Urinary bladder (tissue), 4 donors: ENCODE results near the gene KRT6A. TPM values are rescaled to one million over a fixed set of nuclear protein-coding genes. Genes with fewer than 3 reads are reported as not detected.

Experiments
- DNase-seq: peaks from one replicate; pipeline ENCODE4 v3.0.0-alpha.2; 2015; ENCODE audit errors: extremely low spot score
- H3K27ac ChIP-seq: one replicate; pipeline ENCODE4 v1.5.1; 2013; ENCODE audit warnings: low read depth, mild to moderate bottlenecking, moderate library complexity
- H3K36me3 ChIP-seq: one replicate; pipeline ENCODE4 v1.6.1; 2013; ENCODE audit warnings: mild to moderate bottlenecking, moderate library complexity; ENCODE audit not compliant: insufficient read depth
- H3K4me1 ChIP-seq: one replicate; pipeline ENCODE4 v1.6.1; 2013; ENCODE audit warnings: mild to moderate bottlenecking, moderate library complexity; ENCODE audit not compliant: insufficient read depth
- H3K4me3 ChIP-seq: one replicate; pipeline ENCODE4 v1.5.1; 2013; ENCODE audit warnings: low read depth, low read length
- WGBS: extraction: QIAGEN DNeasy Blood & Tissue Kit; methylation state at CpG from one replicate; pipeline ENCODE4 v1.1.7; 2013; 5-methylcytosine and 5-hydroxymethylcytosine counted together
- polyA plus RNA-seq: library from polyadenylated mRNA; stranded (reverse); fragments of 200-250 nt; gene quantifications from one replicate; pipeline ENCODE4 v1.2.3, GENCODE V29; 2013
- total RNA-seq: library from RNA; depleted of rRNA; stranded (reverse); fragments of >200 nt; gene quantifications from one replicate; pipeline ENCODE4 v1.2.3, GENCODE V29; 2014
- donor health status: healthy with polysubstance abuse.
- donor health status: healthy.

Gene KRT6A
- total and polyA plus RNA-seq, 2 donors = 0.11 TPM; not detected in 1

DNA sequence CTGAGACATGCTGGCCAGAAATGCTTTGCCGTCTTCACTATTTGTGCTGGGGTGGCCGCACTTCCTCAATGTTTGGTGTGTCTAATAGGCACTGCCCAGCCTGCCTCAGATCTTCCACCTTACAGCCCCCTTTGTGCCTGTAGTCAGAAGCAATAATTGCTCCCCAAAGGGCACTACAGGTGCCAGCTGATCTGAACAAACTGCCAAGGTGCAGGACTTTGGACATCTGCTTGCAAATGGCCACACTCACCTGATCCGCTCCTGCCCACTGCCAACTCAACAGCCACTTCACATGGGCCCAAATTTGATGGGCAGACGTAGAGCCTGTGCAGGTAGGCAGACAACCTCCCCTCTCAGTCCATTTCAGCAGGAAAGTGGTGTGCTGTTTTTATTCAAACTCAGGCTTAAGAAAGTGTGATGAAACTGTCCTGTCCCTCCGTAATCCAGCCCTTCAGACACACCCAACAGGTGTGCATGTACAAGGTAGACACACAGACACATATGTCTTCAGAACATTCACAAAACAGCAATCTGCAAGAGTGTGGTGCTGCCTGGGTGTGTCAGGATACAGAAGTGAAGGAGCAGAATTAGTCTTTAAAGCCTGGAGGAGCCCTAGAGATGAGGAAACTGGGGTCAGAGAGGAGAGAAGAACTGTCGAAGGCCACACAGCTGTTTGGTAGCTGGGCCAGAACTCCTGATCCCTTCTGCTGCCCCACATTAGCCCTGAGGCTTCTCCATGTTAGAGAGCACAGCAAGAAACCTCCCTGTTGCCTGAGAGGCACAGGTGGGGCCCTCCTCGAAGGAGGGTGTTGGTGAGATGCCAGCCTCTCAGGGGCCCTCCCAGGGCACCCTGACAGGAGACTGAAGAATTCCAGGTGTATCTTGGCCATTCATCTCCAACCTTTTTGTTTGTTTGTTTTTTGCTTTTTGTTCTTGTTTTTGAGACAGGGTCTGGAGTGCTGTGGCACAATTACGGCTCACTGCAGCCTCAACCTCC lies 54.5 kb downstream of the KRT6A start:
- Histone ChIP-seq H3K4me3 (no peak overlapping the region), H3K27ac (no peak overlapping the region), H3K36me3 (no peaks in the 10 kb centered on the region), H3K4me1 (no peaks in the 10 kb centered on the region)
- DNase-seq = no peak
- 88% methylated on average over 8 of the region's 8 CpGs for whole genome bisulfite sequencing

DNA sequence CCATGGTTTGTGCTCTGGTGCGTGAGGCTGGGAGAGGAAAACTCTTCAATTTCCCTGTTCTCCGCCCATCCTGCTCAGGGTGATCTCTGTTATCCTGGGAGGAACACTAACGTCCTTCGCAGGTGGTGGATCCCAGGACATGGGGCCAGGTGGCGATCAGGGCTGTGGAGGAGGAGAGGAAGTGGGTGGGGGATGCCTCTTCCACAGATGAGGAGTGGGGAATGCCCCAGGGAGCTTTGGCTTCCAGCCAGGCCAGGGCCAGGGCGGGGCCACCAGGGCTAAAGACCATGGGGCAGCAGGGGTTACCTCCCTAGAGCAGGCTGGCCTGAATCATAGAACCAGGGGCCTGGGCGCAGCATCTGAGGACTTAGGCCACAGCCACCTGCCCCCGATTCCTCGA lies 55.5 kb downstream of the KRT6A start:
- DNase-seq = no peak
- no peaks in the 10 kb centered on the region for H3K4me1 ChIP-seq
- H3K4me3 ChIP-seq = no peak overlapping the region
- H3K27ac ChIP-seq = no peak overlapping the region
- WGBS = 85% methylated on average over 9 of the region's 9 CpGs
- no peaks in the 10 kb centered on the region for H3K36me3 ChIP-seq

Other genes with a start within 250 kb of the KRT6A start
- gene KRT86, start 218.6 kb downstream of the KRT6A start, total RNA-seq = not detected
- 0.15 TPM for gene KRT86, start 218.6 kb downstream of the KRT6A start, polyA plus RNA-seq
- not detected for gene KRT81, start 201.7 kb downstream of the KRT6A start, total RNA-seq
- not detected for gene KRT81, start 201.7 kb downstream of the KRT6A start, polyA plus RNA-seq
- not detected for gene KRT83, start 171.9 kb downstream of the KRT6A start, total RNA-seq
- gene KRT83, start 171.9 kb downstream of the KRT6A start, polyA plus RNA-seq = not detected
- not detected for gene KRT85, start 125.8 kb downstream of the KRT6A start, total RNA-seq
- not detected for gene KRT85, start 125.8 kb downstream of the KRT6A start, polyA plus RNA-seq
- not detected for gene KRT84, start 107.6 kb downstream of the KRT6A start, total RNA-seq
- gene KRT84, start 107.6 kb downstream of the KRT6A start, polyA plus RNA-seq = not detected
- not detected for gene KRT82, start 86.9 kb downstream of the KRT6A start, total RNA-seq
- 0.06 TPM for gene KRT82, start 86.9 kb downstream of the KRT6A start, polyA plus RNA-seq
- gene KRT75, start 58.9 kb downstream of the KRT6A start, total RNA-seq = not detected
- not detected for gene KRT75, start 58.9 kb downstream of the KRT6A start, polyA plus RNA-seq
- not detected for gene KRT6B, start 41.1 kb downstream of the KRT6A start, total RNA-seq
- gene KRT6B, start 41.1 kb downstream of the KRT6A start, polyA plus RNA-seq = not detected
- gene KRT6C, start 19.5 kb downstream of the KRT6A start, total RNA-seq = not detected
- gene KRT6C, start 19.5 kb downstream of the KRT6A start, polyA plus RNA-seq = not detected
- gene KRT5, start 27.1 kb upstream of the KRT6A start, total RNA-seq = 55.4 TPM
- gene KRT5, start 27.1 kb upstream of the KRT6A start, polyA plus RNA-seq = 31.2 TPM
- not detected for gene KRT71, start 59.9 kb upstream of the KRT6A start, total RNA-seq
- gene KRT71, start 59.9 kb upstream of the KRT6A start, polyA plus RNA-seq = not detected
- not detected for gene KRT74, start 80.6 kb upstream of the KRT6A start, total RNA-seq
- not detected for gene KRT74, start 80.6 kb upstream of the KRT6A start, polyA plus RNA-seq
- not detected for gene KRT72, start 108.2 kb upstream of the KRT6A start, total RNA-seq
- not detected for gene KRT72, start 108.2 kb upstream of the KRT6A start, polyA plus RNA-seq
- gene KRT73, start 125.3 kb upstream of the KRT6A start, total RNA-seq = 0.11 TPM
- gene KRT73, start 125.3 kb upstream of the KRT6A start, polyA plus RNA-seq = not detected
- not detected for gene KRT2, start 159.0 kb upstream of the KRT6A start, total RNA-seq
- not detected for gene KRT2, start 159.0 kb upstream of the KRT6A start, polyA plus RNA-seq
- gene KRT1, start 187.2 kb upstream of the KRT6A start, total RNA-seq = 0.42 TPM
- gene KRT1, start 187.2 kb upstream of the KRT6A start, polyA plus RNA-seq = not detected
- gene KRT77, start 210.3 kb upstream of the KRT6A start, total RNA-seq = not detected
- gene KRT77, start 210.3 kb upstream of the KRT6A start, polyA plus RNA-seq = not detected